Neural crest cell (in vitro differentiated cells): Measurements from ENCODE around the gene CSF3. TPM values are rescaled to one million over a fixed set of nuclear protein-coding genes. Genes with fewer than 3 reads are reported as not detected.
A peak's percentile ranks its signal among the peaks of the same experiment; 100 is the strongest.

Experiments
- DNase-seq: peaks from one replicate; pipeline ENCODE4 v3.0.0; 2021; ENCODE audit warnings: low read depth, mixed read lengths, low spot score
- H3K27ac Mint-ChIP-seq: one replicate; pipeline ENCODE4 v1.8.0; 2021; ENCODE audit warnings: mild to moderate bottlenecking, mixed read lengths; ENCODE audit not compliant: unreplicated experiment
- H3K27me3 Mint-ChIP-seq: 2 replicates; pipeline ENCODE4 v1.8.0; 2021; ENCODE audit warnings: low read depth, mild to moderate bottlenecking, mixed read lengths
- H3K36me3 Mint-ChIP-seq: 2 replicates; pipeline ENCODE4 v1.8.0; 2021; ENCODE audit warnings: low read depth, mild to moderate bottlenecking, mixed read lengths
- H3K4me1 Mint-ChIP-seq: 2 replicates; pipeline ENCODE4 v1.8.0; 2021; ENCODE audit warnings: mixed read lengths
- H3K4me3 Mint-ChIP-seq: one replicate; pipeline ENCODE4 v1.8.0; 2021; ENCODE audit warnings: mild to moderate bottlenecking, mixed read lengths
- H3K9me3 Mint-ChIP-seq: 2 replicates; pipeline ENCODE4 v1.8.0; 2021; ENCODE audit warnings: mixed read lengths
- total RNA-seq: library from RNA; stranded (reverse); gene quantifications from 2 replicates; pipeline ENCODE4 v1.2.1, GENCODE V29; 2021
- TF ChIP-seq, protein P1 (sequence below): fragments of 200-600 bp; sonication (generic); conservative IDR thresholded peaks from 2 replicates; pipeline ENCODE4 v1.5.0; 2021; ENCODE audit warnings: antibody characterized with exemption, mild to moderate bottlenecking

Gene CSF3
- total RNA-seq, 1 donor from 2014 or later = not detected

DNA sequence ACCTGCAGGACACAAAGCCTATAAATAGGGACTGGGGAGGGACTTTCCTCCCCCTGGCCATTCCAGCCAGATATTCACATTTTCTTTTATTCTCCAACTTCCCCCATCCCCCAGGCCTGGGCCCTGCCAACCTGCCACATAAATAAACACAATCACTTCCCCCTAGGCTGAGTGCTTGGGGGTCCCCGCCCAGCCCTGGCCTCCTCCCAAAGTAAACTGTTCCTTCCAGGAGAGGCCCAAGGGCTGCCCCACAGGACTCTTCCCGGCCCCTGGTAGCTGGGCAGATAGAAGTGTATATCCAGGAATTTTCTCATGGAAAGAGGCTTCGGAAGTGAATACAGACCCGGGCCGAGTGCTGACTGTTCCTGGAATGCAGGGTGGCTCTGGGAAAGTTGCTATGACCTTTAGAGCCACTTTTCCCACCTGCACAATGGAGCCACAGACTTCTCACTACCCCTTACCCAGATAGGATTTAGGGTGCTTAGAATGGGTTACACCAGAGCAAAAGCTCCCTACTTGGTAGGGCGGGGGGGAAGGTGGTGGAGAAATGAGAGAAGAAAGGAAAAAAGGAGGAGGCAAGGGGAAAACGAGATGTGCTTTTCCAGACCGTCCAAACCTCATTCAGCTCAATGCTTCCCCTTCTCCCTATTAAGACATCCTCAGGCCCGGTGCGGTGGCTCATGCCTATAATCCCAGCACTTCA, 8.5 kb downstream of the CSF3 start:
- Mint-ChIP-seq H3K27me3 (no peaks in the 10 kb centered on the region), H3K4me1 (peaks cover 5% of the 10 kb centered on the region), H3K4me3 (no peak overlapping the region), H3K27ac (no peak overlapping the region), H3K36me3 (peaks cover 10% of the 10 kb centered on the region), H3K9me3 (no peaks in the 10 kb centered on the region)
- DNase-seq = no peak
- TF ChIP-seq, protein P1, sequence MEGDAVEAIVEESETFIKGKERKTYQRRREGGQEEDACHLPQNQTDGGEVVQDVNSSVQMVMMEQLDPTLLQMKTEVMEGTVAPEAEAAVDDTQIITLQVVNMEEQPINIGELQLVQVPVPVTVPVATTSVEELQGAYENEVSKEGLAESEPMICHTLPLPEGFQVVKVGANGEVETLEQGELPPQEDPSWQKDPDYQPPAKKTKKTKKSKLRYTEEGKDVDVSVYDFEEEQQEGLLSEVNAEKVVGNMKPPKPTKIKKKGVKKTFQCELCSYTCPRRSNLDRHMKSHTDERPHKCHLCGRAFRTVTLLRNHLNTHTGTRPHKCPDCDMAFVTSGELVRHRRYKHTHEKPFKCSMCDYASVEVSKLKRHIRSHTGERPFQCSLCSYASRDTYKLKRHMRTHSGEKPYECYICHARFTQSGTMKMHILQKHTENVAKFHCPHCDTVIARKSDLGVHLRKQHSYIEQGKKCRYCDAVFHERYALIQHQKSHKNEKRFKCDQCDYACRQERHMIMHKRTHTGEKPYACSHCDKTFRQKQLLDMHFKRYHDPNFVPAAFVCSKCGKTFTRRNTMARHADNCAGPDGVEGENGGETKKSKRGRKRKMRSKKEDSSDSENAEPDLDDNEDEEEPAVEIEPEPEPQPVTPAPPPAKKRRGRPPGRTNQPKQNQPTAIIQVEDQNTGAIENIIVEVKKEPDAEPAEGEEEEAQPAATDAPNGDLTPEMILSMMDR = no peak

DNA sequence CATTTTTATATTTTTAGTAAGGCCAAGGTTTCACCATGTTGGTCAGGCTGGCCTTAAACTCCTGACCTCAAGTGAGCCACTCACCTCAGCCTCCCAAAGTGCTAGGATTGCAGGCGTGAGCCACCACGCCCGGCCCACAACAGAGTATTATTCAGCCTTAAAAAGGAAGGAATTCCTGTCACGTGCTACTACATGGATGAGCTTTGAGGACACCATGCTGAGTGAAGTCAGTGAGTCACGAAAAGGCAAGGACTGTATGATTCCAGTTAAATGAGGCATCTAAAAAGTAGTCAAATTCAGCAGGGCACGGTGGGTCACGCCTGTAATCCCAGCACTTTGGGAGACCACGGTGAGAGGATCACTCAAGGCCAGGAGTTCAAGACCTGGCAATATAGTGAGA, 9.7 kb downstream of the CSF3 start:
- no peak for DNase-seq
- H3K4me3 Mint-ChIP-seq = no peak overlapping the region
- H3K9me3 Mint-ChIP-seq = no peaks in the 10 kb centered on the region
- H3K27ac Mint-ChIP-seq = no peak overlapping the region
- H3K4me1 Mint-ChIP-seq = no peaks in the 10 kb centered on the region
- TF ChIP-seq, protein P1 = no peak
- no peaks in the 10 kb centered on the region for H3K27me3 Mint-ChIP-seq
- H3K36me3 Mint-ChIP-seq = peaks cover 17% of the 10 kb centered on the region

DNA sequence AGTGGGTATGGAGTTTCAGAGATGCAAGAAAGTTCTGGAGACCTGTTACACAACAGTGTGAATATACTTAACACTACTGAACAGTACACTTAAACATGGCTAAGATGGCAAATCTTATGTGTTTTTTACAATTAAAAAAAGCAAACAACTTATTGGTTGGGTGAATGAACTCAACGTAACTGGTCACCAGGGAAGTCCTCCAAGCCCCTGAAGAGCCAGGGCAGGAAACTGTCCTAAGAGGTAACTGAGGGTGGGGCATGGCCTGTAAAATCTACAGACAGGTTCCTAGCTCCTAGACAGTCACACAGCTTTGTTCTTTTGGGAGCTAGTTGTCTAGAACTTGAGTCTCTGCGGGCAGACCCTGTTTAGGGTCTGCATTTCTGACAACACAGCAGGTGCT, 10.3 kb downstream of the CSF3 start:
- no peak overlapping the region for H3K4me3 Mint-ChIP-seq
- H3K36me3 Mint-ChIP-seq = peaks cover 17% of the 10 kb centered on the region
- DNase-seq = no peak
- H3K9me3 Mint-ChIP-seq = no peaks in the 10 kb centered on the region
- H3K4me1 Mint-ChIP-seq = no peaks in the 10 kb centered on the region
- H3K27ac Mint-ChIP-seq = no peak overlapping the region
- TF ChIP-seq, protein P1 = no peak
- no peaks in the 10 kb centered on the region for H3K27me3 Mint-ChIP-seq

DNA sequence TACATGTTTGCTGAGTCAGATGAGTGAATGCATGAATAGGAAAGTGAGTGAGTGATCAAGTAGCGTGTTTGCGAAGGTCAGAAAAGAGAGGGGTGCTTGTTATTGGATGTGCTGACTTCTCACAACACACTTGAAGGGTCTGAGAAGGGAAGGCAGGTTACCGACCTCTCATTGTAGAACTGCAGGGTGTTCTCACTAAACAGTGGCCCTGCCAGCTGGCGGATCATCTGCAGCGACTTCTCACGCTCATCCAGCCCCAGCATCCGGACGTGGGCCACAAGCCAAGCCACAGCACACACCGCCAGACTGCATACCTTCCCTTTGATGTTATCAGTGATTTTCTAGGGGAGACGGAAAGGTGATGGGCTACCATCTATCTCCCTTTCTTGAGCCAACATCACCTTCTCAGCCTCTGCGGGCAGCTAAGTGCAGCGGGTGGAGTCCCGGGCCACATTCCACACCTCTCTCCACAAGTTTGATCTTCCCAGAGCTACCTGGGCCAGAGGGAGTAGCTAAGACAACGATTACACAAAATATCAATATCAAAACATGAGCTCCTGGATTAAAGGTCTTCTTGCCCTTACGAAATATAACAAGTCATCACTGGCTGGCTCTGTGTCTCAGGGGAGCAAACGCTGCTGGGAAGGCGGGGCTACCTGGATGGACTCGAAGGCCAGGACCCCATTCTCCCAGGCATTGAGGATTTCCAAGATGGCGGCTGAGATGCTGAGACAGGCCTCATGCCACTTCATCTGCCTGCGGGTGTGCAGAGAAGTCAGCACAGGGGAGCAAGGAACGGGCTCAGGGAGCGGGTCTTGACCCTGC, 11.0 kb downstream of the CSF3 start:
- H3K36me3 Mint-ChIP-seq = peaks cover 17% of the 10 kb centered on the region
- no peaks in the 10 kb centered on the region for H3K27me3 Mint-ChIP-seq
- no peak overlapping the region for H3K4me3 Mint-ChIP-seq

DNA sequence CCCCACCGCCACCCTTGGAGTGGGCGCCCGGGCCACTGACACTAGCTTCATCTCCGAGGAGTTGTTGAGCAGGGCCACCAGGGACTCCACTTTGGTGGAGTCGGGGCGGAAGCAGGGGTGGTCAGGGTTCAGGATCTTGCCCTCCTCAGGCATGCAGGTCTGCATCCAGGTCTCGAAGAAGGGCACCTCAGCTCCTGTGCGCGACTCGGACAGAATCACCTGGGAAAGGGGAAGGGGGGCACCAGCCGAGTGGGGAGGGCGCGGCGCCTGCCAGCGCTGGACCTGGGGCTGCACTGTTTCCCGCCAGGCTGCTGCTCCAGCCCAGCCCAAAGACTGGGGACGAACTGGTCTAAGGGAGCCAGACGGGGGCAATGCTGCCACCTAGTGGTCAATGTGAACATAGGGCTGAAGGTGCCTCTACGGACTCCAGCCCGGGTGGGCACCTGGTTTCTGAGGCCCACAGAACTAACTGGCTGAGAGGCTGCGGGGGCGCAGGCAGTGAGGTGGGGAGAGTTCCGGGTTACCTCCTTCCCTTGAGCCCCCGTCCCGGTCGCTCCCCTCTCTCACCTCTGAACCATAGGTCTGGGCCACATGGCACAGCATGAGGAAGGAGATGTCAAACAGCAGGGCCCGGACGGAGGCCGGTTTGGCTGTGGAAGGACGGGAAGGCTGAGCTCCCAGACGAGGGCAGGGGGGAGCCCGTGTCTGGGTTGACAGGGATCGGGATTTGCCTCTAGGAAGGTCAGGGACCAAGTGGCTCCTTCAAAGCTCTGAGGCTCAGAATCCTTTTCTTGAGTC, 11.8 kb downstream of the CSF3 start:
- Mint-ChIP-seq H3K4me3 (no peak overlapping the region), H3K27me3 (no peaks in the 10 kb centered on the region), H3K36me3 (peaks cover 15% of the 10 kb centered on the region), H3K27ac (no peak overlapping the region), H3K9me3 (no peaks in the 10 kb centered on the region), H3K4me1 (no peaks in the 10 kb centered on the region)
- peak; percentile 74 for DNase-seq
- TF ChIP-seq, protein P1 = peak; percentile 94

More for the DNA sequence above, 11.0 kb downstream of the CSF3 start:
- no peak for DNase-seq
- H3K9me3 Mint-ChIP-seq = no peaks in the 10 kb centered on the region
- H3K27ac Mint-ChIP-seq = no peak overlapping the region
- no peaks in the 10 kb centered on the region for H3K4me1 Mint-ChIP-seq
- TF ChIP-seq, protein P1 = no peak
